ENCODE data around the gene MRPL38. TPM values are rescaled to one million over a fixed set of nuclear protein-coding genes. Genes with fewer than 3 reads are reported as not detected.
"Not testable (repeated sequence)": the region's sequence is repeated elsewhere in the genome, so short reads cannot be mapped to it uniquely, and the experiment has no call there.

The MRPL38 gene
- total RNA-seq, 1 experiment from 2014 or later, result 146 TPM

DNA sequence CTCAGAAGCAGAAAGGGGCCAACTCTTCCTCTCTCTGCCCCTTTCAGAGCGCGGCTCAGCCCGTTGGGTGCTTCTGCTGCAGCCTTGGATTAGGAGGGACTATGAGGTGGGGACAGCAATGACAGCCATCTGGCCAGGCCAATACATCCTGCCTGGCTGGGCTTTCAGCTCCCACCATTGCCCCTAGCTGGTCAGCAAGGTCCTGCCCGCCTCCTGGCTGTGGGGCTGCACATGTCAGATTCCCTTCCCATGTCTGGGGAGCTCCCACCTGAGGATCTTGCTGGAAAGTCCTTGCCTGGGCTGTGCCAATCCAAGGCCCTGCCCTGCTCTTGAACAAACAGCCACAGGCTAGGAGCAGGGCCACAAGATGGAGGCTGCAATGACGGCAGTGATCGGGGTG, 16.2 kb downstream of the MRPL38 start:
- no peak overlapping the region; the same call in 1 of the 2 replicates for H3K27ac Mint-ChIP-seq
- H3K4me3 Mint-ChIP-seq, result no peak overlapping the region
- no peak for DNase-seq (ENCODE audit: low spot score)
- ChIA-PET CTCF (interaction anchor here (0.6 to 2.7 kb wide), 10 partner anchors 9 to 117 kb away, joined by 3 to 16 read pairs (median 4); partner anchors contain the start of genes CDK3, MRPL38, TRIM47 and TRIM65), POLR2A (no interaction called here)
- H3K27me3 Mint-ChIP-seq (ENCODE audit: low read depth), result no peaks in the 10 kb centered on the region
- no peaks in the 10 kb centered on the region for H3K4me1 Mint-ChIP-seq
- no peaks in the 10 kb centered on the region for H3K9me3 Mint-ChIP-seq
- peak; percentile 53 for ATAC-seq
- TF ChIP-seq IRF2 (CRISPR knock-in tag; IDR thresholded peaks at IDR 0.05; ENCODE audit: borderline replicate concordance, low read depth) (no peak), ZNF317 (CRISPR knock-in tag; IDR thresholded peaks at IDR 0.05; ENCODE audit: borderline replicate concordance, low read depth) (no peak), KAT7 (CRISPR knock-in tag; IDR thresholded peaks at IDR 0.05; ENCODE audit: borderline replicate concordance) (no peak), CBFB (CRISPR knock-in tag; IDR thresholded peaks at IDR 0.05; ENCODE audit: low read depth) (no peak), ZNF121 (CRISPR knock-in tag; IDR thresholded peaks at IDR 0.05) (no peak), NFYB (CRISPR knock-in tag; conservative IDR thresholded peaks at IDR 0.05; ENCODE audit: low read depth) (peak; percentile 41; the same call in 1 of the 2 replicates)
- TF ChIP-seq, protein P1, sequence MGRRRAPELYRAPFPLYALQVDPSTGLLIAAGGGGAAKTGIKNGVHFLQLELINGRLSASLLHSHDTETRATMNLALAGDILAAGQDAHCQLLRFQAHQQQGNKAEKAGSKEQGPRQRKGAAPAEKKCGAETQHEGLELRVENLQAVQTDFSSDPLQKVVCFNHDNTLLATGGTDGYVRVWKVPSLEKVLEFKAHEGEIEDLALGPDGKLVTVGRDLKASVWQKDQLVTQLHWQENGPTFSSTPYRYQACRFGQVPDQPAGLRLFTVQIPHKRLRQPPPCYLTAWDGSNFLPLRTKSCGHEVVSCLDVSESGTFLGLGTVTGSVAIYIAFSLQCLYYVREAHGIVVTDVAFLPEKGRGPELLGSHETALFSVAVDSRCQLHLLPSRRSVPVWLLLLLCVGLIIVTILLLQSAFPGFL (CRISPR knock-in tag; IDR thresholded peaks at IDR 0.05; ENCODE audit: borderline replicate concordance), result no peak
- peaks cover 7% of the 10 kb centered on the region; the same call in 1 of the 2 replicates for H3K36me3 Mint-ChIP-seq

DNA sequence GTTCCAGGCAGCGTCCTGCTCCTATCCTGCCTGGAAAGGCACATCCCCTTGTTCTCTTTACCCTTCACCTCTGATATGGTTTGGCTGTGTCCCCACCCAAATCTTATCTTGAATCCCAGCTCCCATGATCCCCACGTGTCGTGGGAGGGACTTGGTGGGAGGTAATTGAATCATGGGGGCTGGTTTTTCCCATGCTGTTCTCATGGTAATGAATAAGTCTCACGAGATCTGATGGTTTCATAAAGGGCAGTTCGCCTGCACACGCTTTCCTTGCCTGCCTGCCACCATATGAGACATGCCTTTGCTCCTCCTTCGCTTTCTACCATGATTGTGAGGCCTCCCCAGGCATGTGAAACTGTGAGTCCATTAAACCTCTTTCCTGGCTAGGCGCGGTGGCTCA, 18.8 kb downstream of the MRPL38 start:
- H3K4me3 Mint-ChIP-seq; H3K27me3 Mint-ChIP-seq (ENCODE audit: low read depth); H3K9me3 Mint-ChIP-seq; H3K27ac Mint-ChIP-seq; H3K4me1 Mint-ChIP-seq; CTCF ChIA-PET; ATAC-seq; H3K36me3 Mint-ChIP-seq; DNase-seq (ENCODE audit: low spot score): not testable (repeated sequence)
- POLR2A ChIA-PET, result interaction anchor here (0.7 to 1.0 kb wide), 2 partner anchors 11 to 20 kb away, joined by 3 read pairs; partner anchors contain the start of gene TRIM65

DNA sequence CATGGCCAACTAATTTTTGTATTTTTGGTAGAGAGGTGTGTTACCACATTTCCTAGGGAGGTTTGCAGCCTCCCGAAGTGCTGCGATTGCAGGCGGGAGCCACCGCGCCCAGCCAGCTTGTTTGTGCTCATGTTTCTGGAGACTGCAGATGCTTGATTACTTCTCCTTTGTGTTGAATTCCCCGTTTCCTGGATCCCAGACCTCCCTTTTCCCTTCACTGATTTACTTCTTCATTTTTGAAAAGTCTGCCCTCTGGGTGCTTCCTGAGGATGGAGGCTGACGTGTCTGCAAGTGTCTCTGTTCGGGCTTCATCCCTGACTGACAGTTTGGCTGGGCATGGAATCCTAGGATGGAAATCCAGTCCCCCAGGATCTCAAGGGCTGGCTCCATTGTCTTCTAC, 19.3 kb downstream of the MRPL38 start:
- Mint-ChIP-seq H3K27me3 (ENCODE audit: low read depth) (peaks cover 5% of the 10 kb centered on the region), H3K36me3 (peaks cover 5% of the 10 kb centered on the region; the same call in 1 of the 2 replicates), H3K4me1 (no peaks in the 10 kb centered on the region), H3K9me3 (no peaks in the 10 kb centered on the region), H3K27ac (no peak overlapping the region), H3K4me3 (no peak overlapping the region)
- DNase-seq (ENCODE audit: low spot score), result no peak
- ATAC-seq, result no peak
- ChIA-PET CTCF (no interaction called here), POLR2A (interaction anchor here (1.0 kb wide), 1 partner anchor 11 kb away, joined by 3 read pairs; the partner anchor contains the start of gene TRIM65)
- TF ChIP-seq KAT7 (CRISPR knock-in tag; IDR thresholded peaks at IDR 0.05; ENCODE audit: borderline replicate concordance), result no peak
- TF ChIP-seq, protein P2, sequence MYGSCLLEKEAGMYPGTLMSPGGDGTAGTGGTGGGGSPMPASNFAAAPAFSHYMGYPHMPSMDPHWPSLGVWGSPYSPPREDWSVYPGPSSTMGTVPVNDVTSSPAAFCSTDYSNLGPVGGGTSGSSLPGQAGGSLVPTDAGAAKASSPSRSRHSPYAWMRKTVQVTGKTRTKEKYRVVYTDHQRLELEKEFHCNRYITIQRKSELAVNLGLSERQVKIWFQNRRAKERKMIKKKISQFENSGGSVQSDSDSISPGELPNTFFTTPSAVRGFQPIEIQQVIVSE (CRISPR knock-in tag; IDR thresholded peaks at IDR 0.05; ENCODE audit: borderline replicate concordance), result no peak
- TF ChIP-seq, protein P3, sequence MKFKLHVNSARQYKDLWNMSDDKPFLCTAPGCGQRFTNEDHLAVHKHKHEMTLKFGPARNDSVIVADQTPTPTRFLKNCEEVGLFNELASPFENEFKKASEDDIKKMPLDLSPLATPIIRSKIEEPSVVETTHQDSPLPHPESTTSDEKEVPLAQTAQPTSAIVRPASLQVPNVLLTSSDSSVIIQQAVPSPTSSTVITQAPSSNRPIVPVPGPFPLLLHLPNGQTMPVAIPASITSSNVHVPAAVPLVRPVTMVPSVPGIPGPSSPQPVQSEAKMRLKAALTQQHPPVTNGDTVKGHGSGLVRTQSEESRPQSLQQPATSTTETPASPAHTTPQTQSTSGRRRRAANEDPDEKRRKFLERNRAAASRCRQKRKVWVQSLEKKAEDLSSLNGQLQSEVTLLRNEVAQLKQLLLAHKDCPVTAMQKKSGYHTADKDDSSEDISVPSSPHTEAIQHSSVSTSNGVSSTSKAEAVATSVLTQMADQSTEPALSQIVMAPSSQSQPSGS (CRISPR knock-in tag; IDR thresholded peaks at IDR 0.05; ENCODE audit: borderline replicate concordance, low read depth), result no peak
- TF ChIP-seq, protein P4, sequence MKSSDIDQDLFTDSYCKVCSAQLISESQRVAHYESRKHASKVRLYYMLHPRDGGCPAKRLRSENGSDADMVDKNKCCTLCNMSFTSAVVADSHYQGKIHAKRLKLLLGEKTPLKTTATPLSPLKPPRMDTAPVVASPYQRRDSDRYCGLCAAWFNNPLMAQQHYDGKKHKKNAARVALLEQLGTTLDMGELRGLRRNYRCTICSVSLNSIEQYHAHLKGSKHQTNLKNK (CRISPR knock-in tag; IDR thresholded peaks at IDR 0.05), result no peak
- TF ChIP-seq, protein P5, sequence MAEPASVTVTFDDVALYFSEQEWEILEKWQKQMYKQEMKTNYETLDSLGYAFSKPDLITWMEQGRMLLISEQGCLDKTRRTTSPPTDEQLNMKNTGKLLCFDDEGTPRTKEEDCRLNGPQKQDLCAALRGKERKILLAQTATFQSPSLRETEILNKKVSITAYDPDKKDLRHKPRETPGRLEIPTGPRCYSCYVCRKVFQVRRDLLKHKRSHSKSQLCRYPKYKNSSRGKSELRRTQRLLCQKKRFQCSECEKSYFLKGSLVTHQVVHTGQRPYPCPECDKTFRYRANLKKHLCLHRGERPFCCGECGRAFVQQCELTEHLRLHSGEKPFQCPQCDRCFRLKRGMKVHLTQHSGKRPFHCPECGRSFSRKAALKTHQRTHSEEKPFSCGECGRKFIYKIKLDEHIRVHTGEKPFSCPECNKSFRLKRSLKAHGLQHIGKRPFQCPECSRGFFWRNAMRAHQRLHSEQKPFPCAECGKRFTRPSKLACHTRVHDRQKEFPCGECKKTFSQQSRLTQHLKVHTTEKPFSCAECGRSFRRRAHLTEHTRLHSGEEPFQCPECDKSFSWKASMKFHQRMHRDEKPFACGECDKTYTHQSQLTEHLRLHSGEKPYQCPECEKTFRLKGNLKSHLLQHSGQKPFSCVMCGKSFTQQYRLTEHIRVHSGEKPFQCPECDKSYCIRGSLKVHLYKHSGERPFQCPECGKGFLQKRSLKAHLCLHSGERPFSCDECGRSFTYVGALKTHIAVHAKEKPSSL (CRISPR knock-in tag; conservative IDR thresholded peaks at IDR 0.05), result no peak
- TF ChIP-seq, protein P6, sequence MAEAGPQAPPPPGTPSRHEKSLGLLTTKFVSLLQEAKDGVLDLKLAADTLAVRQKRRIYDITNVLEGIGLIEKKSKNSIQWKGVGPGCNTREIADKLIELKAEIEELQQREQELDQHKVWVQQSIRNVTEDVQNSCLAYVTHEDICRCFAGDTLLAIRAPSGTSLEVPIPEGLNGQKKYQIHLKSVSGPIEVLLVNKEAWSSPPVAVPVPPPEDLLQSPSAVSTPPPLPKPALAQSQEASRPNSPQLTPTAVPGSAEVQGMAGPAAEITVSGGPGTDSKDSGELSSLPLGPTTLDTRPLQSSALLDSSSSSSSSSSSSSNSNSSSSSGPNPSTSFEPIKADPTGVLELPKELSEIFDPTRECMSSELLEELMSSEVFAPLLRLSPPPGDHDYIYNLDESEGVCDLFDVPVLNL (CRISPR knock-in tag; IDR thresholded peaks at IDR 0.05; ENCODE audit: borderline replicate concordance, low read depth), result no peak
- TF ChIP-seq, protein P7, sequence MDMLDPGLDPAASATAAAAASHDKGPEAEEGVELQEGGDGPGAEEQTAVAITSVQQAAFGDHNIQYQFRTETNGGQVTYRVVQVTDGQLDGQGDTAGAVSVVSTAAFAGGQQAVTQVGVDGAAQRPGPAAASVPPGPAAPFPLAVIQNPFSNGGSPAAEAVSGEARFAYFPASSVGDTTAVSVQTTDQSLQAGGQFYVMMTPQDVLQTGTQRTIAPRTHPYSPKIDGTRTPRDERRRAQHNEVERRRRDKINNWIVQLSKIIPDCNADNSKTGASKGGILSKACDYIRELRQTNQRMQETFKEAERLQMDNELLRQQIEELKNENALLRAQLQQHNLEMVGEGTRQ (CRISPR knock-in tag; IDR thresholded peaks at IDR 0.05), result no peak
- TF ChIP-seq, protein P8, sequence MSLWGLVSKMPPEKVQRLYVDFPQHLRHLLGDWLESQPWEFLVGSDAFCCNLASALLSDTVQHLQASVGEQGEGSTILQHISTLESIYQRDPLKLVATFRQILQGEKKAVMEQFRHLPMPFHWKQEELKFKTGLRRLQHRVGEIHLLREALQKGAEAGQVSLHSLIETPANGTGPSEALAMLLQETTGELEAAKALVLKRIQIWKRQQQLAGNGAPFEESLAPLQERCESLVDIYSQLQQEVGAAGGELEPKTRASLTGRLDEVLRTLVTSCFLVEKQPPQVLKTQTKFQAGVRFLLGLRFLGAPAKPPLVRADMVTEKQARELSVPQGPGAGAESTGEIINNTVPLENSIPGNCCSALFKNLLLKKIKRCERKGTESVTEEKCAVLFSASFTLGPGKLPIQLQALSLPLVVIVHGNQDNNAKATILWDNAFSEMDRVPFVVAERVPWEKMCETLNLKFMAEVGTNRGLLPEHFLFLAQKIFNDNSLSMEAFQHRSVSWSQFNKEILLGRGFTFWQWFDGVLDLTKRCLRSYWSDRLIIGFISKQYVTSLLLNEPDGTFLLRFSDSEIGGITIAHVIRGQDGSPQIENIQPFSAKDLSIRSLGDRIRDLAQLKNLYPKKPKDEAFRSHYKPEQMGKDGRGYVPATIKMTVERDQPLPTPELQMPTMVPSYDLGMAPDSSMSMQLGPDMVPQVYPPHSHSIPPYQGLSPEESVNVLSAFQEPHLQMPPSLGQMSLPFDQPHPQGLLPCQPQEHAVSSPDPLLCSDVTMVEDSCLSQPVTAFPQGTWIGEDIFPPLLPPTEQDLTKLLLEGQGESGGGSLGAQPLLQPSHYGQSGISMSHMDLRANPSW (CRISPR knock-in tag; conservative IDR thresholded peaks at IDR 0.05; ENCODE audit: low read depth), result no peak
- no peak for TF ChIP-seq ZNF219 (CRISPR knock-in tag; IDR thresholded peaks at IDR 0.05; ENCODE audit: borderline replicate concordance)
